HG03460 (cell line): ENCODE measurements around the gene CHCHD6.

Source experiments
- ATAC-seq: cut with Tn5 transposase; IDR thresholded peaks from one replicate; pipeline ENCODE4 v1.9.1; 2021; ENCODE audit not compliant: unreplicated experiment

CHCHD6 gene

DNA sequence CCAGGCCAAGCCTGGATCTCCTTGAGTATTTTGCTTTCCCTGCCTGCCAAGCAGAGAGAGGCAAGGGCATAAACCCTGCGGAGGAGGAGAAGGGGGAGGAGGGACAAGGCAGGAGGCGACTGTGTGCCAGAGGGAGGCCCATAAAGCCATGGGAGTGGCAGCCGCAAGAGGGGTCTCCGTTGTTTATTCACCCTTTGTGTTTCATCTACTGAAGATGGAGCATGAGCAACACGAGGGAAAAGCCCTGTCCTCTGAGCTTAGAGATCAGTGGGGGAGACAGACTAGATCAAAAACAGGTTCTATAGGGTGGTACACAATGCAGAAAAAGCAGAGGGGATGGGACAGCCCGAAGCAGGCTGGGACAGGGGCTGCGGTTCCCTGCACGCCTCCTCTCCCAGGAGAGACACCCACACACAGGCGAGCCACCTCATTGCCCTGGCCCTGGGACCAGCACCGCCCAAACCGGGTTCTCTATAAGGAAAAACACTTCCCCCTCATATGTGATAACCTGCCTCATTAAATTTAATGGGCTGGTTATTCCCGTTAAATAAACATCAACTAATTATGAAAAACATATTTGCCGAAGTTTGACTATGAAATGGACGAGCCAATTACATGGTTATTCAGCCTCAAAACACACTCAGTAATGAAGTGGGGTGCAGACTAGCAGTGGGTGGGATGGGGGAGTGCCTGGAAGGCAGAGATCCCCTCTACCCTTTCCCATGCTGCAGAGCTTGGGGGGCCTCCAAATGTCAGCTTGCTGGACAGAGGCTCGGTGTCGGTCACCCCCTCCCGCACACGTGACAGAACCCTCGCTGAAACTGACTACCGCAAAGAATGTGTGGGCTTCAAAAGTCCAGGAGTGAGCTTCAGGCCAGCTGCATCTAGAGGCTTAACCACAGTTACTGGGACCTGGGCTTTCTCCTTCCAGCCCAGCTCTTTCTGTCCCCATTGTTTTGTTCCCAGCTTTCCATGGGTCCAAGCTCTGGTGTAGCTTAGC is 264.7 kb downstream of the CHCHD6 start:
- ATAC-seq: no peak

DNA sequence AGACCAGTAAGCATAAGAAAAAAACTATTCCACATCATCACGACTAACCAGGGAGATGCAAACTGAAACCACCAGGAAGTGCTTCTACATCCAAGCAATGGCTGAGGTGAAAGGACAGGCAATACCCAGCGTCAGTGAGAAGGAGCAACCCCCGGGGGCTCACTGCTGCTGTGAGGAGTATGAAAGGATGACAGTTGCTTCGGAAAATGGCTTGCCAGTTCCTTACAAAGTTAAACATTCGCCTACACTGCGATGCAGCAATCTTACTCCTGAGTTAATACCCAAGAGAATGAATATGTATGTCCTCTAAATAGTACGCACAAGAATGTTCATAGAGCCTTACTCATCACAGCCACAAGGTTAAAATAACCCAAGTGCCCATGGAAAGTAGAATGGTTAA is 265.5 kb downstream of the CHCHD6 start:
- ATAC-seq: no peak

DNA sequence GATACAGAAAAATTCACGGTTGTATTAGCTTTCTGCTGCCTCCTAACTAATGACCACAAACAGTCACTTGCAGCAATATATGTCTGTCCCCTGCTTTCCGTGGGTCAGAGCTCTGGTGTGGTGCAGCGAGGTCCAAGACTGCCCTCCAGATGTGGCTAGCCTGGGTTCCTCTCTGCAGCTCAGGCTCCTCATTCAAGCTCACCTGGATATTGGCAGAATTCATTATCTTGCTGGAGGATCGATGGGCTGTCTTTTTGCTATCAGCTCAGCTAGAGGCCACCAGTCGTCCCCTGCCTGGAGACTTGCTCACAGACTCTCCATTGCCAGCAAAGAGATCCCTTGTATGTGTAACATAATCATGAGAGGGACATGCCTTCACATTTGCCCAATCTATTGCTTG is 266.1 kb downstream of the CHCHD6 start:
- ATAC-seq: no peak

DNA sequence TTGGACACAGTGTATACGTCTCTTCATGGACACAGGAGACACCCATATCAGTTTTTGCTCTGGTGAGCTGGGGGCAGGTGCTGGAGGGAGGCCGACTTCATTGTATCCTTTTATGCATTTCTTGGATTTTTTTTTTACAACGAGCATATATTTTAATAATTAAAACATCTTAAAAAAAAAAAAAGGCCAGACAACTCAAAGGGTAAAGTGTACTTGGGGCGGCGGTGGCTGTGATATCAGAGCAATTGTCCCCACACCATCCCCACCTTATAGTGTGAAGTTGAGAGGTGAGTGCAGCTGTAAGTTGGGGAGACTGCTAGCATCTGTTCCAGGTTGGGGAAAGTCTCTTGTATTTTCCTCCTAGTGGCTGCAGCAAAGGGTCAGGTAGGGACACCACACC is 266.9 kb downstream of the CHCHD6 start:
- ATAC-seq: no peak

DNA sequence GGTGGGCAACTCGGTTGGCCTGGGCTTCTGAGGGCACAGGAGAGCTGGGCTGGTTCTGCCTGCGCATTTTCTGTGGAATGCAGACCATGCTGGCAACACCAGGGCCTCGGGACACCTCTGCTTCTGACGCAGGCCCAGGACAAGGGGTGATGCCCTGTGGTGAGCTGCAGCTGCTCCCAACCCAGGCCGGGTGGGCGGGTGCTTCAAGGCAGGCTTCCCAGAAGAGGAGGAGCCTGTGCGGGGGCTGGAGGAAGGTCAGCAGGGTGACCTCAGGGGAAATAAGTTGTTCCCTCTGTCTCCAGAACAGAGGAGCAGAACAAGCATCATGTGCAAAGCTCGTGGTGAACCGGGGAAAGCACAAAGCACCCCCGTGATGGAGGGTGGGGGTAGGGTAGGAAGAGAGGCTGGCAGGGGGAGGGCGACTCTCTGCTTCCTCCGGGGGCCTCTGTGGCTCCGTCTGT is 267.9 kb downstream of the CHCHD6 start:
- ATAC-seq: no peak

DNA sequence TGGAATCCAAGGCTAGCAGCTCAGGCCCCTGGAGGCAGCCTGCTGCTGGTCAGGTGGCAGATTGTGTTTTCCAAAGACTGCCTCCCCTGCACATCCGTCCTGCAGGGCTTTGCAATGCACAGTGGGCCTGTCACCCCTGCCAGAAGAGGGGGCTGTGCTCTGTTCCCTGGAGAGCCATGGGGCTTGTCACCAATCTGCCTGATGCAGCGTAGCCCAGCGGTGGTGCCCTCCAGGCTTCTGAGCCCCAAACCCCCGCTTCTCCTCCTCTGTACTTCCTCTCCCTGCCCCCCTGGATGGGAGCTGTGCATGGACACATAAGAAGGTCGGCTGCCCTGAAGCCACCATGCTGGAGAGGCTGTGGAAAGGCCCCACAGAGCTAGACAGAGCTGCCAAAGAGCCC is 268.8 kb downstream of the CHCHD6 start:
- no peak for ATAC-seq

DNA sequence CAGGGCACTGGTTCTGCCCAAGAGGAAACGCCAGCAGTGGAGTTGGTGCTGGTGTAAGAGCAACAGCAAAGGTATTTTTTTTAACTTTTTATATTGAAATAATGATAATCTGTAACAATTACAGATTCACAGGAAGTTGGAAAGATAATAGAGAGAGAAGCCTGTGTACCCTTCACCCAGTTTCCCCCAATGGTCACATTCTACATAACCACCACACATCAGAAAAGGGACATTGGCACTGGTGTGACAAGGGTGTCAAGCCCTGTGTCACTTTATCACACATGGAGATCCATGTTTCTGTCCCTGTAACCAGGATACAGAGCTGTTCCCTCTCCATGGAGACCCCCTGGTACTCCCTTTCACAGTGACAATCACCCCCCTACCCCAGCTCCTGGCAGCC is 269.8 kb downstream of the CHCHD6 start:
- ATAC-seq: no peak

DNA sequence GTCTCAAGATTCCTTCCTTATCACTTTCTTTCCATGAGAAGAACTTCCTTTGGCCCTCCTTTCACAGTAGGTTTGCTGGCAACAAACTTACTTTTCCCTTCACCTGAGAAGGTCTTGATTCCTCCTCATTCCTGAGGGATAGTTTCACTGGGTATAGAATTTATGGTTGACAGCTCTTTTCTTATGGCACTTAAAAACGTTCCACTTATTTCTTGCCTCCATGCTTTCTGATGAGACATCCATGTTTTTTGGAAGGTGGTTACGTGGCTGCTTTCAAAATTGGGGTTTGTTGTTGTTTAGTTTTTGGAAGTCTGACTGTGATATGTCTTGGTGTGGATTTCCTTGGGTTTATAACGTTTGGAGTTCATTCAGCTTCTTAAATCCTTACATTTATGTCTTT is 270.7 kb downstream of the CHCHD6 start:
- ATAC-seq: no peak

DNA sequence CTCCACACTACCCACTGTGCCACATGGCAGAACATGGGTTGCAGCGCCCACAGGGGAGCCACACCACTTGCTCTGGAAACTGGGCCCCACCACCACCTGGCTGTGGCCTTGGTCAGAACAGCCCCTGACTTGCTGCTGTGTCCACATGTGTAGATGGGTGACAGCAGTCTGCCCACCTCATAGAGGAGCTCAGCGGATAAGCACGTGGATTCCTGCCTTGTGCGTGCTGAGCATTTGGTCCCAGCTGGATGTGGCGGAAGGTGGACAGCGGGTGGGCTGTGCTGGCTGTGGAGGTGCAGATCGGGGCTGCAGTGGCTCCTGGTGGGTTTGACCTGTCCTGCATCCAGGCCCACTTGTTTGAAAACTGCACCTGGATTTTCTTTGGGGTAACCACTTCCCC is 272.9 kb downstream of the CHCHD6 start:
- ATAC-seq: no peak

DNA sequence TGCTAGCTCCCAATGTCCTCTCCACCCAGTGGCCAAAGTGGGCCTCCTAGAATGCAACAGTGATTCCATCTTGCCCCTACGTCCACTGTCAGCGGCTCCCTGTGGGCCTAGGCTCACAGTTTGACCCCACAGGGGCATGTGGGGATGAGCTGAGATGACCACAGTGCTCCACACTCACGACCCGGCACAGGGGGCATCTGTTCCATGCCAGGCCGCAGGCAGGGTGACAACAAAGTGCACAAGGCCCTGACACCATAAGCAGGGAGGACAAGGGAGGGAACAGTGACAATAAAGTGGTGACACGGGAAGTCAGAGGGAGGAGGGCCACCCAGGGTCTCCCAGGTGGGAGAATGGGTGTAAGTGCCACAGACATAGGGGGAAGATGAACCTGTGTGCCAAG is 273.8 kb downstream of the CHCHD6 start:
- no peak for ATAC-seq

DNA sequence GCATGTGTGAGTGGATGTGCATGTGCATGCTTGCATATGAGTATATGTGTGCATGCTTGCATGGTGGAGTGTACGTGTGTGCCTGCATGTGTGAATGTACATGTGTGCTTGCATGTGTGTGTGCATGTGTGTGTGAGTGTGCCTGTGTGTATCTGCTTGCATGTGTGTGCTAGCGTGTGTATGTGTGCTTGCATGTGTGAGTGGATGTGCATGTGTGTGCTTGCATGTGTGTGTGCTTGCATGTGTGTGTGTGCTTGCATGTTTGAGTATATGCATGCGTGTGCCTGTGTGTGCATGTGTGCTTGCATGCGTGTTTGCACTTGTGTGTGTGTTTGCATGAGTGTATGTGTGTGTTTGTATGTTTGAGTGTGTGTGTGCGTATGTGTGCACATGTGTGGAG is 274.3 kb downstream of the CHCHD6 start:
- ATAC-seq: no peak

DNA sequence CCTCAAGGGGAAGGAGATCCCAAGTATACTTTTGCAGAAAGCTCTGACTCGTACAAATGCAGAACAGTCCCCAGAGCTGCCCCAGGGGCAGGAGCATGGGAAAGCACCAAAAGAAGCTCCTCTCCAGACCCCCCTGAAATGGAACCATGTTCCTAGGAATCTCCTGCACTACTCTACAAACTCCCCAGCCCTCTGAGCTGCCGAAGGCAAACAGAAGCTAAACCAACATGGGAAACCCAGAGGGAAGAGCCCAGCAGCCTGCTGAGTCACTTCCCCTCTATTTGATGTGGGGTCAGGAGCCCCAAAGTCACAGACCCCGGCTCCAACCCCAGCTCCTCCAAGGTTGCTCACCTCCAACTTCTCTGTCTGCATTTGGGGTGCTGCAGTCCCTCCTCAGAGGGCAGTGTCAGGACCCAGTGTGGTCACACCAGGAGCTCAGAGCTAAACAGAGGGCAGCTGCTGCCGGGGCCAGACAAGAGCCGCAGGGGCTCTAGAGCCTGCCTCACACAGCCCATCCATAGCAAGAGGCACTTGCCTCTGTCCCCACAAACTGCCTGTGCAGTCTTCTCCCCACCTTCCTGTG is 275.1 kb downstream of the CHCHD6 start:
- no peak for ATAC-seq

DNA sequence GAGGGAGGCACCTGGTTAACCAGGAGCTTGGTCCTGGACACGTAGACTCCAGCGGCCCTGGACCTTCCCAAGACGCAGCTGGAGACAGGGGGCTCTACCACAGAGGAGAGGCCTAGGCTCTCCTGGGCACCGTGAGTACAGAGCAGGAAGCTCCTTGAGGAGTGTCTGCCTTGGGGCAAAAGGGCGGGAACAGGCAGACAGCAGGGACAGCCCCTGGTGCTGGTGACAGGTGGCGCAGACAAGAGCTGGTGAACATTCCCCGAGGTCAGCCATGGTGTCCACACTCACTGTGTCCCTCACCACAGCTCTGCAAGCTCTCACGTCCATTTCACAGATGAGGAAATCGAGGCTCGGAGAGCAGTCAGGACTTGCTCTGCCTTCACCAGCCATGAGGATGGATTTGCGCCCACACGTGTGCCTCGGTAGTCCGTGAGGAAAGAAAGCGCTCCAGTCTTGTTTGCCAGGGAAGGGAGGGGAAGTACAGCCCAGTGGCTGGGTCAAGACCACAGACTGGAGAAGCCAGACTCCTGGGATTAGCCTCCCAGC is 276.3 kb downstream of the CHCHD6 start:
- no peak for ATAC-seq

DNA sequence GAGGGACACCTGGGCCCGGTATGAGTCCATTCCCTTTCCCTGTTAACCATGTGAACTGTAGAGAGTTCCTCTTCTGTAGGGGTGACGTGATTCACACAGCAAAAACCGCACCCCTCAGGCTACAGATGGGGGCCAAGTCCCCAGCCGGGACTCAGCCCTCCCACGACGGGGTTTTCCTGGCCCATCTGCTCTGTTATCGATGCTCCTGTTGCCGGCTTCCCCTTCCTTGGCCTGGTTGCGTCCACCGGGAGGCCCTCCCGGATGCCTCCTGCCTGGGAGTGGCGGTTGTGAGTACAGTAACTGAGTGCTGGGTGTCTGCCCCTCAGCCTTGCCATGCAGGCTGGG is 278.1 kb downstream of the CHCHD6 start:
- ATAC-seq: peak; percentile 34

DNA sequence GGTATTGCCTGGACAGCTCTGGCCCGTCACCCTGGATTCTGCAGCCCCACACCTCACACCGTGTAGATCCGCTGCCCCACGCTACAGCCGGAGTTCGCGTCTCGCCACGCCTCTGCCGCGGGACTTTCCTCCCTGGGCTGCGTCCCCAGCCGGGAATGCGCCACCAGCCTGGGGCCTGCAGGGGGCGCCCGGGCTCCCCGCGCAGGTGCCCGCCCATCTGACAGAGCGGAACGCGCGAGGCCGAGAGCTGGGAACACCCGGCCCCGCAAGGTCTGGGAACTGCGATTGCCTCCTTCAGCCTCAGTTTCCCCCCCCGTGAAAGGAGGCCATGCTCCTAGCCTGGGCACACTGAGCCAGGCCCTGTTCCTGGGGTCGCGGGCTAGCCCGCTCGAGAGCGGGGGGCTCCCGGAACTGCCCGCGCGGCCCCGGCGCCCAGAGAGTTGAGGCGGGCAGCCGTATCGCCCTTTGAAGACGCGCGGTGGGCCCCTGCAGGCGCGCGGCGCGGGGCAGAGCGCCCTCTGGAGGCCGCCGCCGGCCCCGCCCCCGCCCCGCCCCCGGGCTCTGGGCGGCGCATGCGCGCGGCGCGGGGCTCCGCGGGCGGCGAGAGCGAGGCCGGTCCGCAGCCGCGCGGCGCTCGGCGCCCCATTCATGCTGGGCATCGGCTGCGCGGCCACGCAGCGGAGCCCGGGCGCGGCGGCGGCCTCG is 278.6 kb downstream of the CHCHD6 start, which contains the start of gene PLXNA1:
TSS of gene PLXNA1 (plus strand) at position 645 of the 705 bp plus-strand sequence. CDS start 5,479 bp downstream, outside the sequence.
- peak; percentile 62 for ATAC-seq

DNA sequence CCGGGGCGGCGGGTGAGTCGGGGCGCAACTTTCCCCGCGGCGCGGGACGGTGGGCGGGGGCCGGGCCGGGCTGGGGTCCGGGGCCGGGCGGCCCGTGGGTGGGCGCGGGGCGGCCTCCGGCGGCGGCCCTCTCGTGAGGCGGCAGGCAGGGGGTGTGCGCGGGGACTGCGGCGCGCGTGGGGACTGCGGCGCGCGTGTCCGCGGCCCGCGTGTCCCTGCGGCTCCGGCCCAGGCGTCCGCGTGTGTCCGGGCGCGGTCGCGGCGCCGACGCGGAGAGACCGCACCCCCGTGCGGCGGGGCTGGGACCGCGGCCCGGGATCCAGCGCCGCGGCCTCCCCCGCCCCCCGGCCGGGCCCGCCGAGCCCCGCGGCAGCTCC is 279.2 kb downstream of the CHCHD6 start:
- ATAC-seq: no peak

DNA sequence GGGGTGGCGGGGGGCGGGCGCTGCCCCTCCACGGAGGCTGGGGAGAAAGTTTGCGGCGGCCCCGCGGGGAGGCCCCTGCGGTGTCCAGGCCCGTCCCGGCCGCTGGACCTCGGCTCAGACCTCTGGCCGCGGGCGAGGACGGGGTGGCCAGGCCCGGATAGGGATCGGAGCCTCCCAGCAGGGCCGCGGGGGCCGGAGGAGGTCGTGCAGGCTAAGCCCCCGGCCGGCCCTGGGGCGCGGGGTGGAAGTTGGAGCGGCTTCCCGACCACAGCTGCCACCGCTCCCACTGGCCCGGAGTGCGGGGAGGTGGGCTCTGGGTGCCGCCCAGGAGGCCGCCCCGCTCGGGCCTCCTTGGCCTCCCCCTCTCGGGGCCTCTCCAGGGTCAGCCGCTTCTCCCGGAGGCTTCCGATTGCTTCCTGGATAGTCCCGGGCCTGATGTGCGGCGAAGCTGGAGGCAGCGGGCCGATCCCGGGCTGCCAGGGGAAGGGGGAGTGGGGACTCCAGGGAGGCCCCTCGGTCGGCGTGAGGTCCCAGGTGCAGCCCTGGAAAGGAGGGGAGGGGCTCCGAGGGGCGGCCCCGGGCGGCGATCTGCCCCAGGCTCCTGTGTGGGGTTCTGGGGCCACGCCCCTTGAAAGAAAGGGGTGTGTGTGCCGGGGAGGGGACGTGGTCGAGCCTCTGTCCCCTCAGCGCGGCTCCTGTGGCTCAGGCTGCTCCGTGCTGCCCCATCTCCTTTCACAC is 279.8 kb downstream of the CHCHD6 start:
- no peak for ATAC-seq

DNA sequence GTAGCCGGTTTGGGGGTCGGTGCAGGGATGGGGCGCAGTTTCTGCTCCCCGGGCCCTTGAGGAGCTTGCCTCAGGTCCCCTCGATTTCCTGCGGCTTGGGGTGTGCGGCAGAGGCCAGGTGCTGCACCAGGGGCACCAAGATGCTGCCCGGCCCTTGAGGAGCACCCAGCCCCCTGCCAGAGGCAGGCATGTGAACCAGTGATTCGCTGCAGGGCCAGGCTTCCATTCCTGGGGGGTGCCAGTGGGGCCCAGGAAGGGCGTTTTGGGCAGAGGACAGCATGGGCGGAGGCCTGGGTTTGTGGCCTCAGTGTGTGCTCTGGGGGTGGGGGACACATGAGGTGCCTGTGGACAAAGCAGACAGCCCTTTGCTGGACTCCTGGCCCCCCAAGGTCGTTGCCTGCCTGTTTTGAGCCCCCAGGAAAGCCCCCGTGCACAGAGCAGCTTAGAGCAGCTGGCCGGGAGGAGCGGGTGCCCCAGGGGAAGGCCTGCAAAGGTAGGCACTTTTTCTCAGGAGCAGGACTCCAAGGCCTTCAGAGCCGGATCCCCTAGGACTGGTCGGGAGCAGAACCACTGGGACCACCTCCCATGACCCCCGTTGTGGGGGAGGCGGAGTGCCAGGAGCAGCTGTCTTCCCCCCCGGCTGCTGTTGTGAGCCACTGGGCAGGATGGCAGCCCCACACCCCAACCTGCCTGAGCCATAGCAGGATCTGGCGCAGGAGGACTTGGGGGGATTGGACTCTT is 280.5 kb downstream of the CHCHD6 start:
- ATAC-seq: no peak

DNA sequence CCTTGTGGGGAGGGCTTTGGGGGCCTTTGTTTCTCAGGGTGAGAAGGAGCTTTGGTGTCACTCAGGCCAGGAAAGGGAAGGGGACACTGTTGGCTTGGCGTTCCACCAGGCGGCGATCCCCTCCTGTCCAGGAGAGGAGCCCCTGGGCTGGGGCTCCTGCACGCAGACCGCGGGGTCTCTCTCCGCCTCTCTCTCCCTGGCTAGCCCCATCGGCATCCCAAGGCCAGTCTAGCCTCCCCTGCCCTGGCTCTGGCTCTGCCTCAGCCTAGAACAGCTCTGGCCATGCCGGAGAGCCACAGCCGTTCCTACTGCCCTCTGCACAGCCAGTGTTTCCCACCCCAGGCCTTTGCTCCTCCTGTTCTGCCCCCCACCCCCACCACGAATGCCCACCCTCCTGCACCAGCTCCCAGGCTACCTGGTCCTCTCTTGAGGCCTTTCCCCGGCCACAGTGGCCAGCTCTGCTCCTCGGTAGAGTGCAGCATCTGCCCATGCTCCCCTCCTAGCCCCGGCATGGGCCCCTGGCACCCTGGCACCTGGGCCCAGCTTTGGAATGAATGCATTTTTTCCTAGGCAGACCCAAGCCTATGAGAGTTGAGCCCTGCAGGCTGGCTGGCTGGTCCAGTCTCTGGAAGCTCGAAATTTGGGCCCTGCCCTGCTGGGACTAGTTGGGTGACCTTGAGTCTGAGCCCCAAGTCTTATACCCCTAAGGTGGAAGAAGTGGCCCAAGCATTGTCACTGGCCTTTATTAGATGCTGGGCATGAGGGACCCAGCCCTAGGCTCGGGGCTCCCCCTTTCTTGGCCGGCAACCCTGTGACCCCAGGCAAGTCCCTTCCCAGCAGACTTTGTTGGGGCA is 281.3 kb downstream of the CHCHD6 start:
- no peak for ATAC-seq
